ENCODE measurements around the gene PAX1. TPM values are rescaled to one million over a fixed set of nuclear protein-coding genes. Genes with fewer than 3 reads are reported as not detected.

The PAX1 gene
- total and polyA plus RNA-seq, 2 of the 8 experiments (the other 6 are each of a cell fraction or from before 2014, with no cell fraction given), result not detected

DNA sequence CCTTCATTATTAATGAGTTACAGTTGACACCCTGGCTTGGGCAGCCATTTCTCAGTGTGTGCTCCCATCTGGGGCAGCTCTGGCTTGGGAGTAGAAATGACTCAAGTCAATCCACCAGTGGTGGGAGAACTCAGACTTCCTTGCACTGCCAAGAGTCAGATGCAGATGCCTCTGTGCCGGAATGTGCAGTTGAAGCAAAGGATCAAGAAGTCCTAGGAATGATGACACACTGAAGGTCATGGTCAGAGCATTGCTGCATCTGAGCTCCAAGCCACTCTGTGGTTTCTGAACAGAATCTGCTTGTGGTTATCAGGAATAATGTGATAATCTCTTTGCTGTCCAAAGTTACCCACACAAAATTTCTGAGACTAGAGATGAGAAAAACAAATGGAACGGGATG is 19.5 kb upstream of the PAX1 start:
- CTCF ChIA-PET (ENCODE audit: partially characterized antibody), result interaction anchor here (0.7 to 9.0 kb wide), 9 partner anchors 9 to 155 kb away, joined by 3 to 77 read pairs (median 4); no protein-coding TSS in a partner anchor
- no peak overlapping the region for H4K91ac ChIP-seq (replicated peaks; ENCODE audit: insufficient read length, low read length)
- FAIRE-seq, result no peak

More for the DNA sequence above, 19.5 kb upstream of the PAX1 start:
- H3K79me2 ChIP-seq (ENCODE audit: control insufficient read depth in 1 of 2, insufficient read depth in 2 of 2, low read length in 2 of 2), result no peaks in the 10 kb centered on the region
- H3K79me1 ChIP-seq (ENCODE audit: low read depth, low read length), result no peaks in the 10 kb centered on the region
- no peaks in the 10 kb centered on the region for H4K20me1 ChIP-seq (replicated peaks in 1 of 2; ENCODE audit: control insufficient read depth in 1 of 2, insufficient read depth in 2 of 2, low read length in 2 of 2)
- H3K14ac ChIP-seq (ENCODE audit: insufficient read length), result no peak overlapping the region
- no peak overlapping the region for H4K5ac ChIP-seq (ENCODE audit: insufficient read length, low read depth, low read length)
- no peak overlapping the region for H3K18ac ChIP-seq (ENCODE audit: extremely low read depth, low read length)
- H3K23me2 ChIP-seq (ENCODE audit: low read depth, low read length), result no peaks in the 10 kb centered on the region
- 98% methylated on average over 2 of the region's 2 CpGs; no CpG with 5 or more reads in 1 of the 2 experiments for WGBS, 2 experiments (ENCODE audit: extremely low coverage in 1 of 2, insufficient coverage in 1 of 2, insufficient read length in 1 of 2, insufficient replicate concordance in 2 of 2, low coverage in 1 of 2, low lambda C conversion rate in 2 of 2, missing lambda C conversion rate in 1 of 2)
- TF ChIP-seq JUND (IDR thresholded peaks at IDR 0.05; ENCODE audit: low read length), result no peak
- no peak for TF ChIP-seq SIRT6 (IDR thresholded peaks at IDR 0.05; ENCODE audit: low read length)
- no peak for TF ChIP-seq CREB1 (IDR thresholded peaks at IDR 0.05)
- no peak for TF ChIP-seq NANOG (IDR thresholded peaks at IDR 0.05; ENCODE audit: insufficient read depth, low read depth, low read length, poor library complexity, severe bottlenecking)
- no peak for TF ChIP-seq CHD1 (IDR thresholded peaks at IDR 0.05; ENCODE audit: low read depth, low read length)
- TF ChIP-seq, protein P1, sequence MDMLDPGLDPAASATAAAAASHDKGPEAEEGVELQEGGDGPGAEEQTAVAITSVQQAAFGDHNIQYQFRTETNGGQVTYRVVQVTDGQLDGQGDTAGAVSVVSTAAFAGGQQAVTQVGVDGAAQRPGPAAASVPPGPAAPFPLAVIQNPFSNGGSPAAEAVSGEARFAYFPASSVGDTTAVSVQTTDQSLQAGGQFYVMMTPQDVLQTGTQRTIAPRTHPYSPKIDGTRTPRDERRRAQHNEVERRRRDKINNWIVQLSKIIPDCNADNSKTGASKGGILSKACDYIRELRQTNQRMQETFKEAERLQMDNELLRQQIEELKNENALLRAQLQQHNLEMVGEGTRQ (IDR thresholded peaks at IDR 0.05; ENCODE audit: low read length), result no peak
- H3K36me3 ChIP-seq (ENCODE audit: control insufficient read depth in 2 of 4, insufficient read depth in 4 of 4, low read length in 3 of 4), result no peaks in the 10 kb centered on the region
- no peak overlapping the region for H2AK5ac ChIP-seq (ENCODE audit: low read depth, low read length)
- no peak overlapping the region for H2BK5ac ChIP-seq (ENCODE audit: low read depth, low read length)
- no peak overlapping the region for H2BK15ac ChIP-seq (ENCODE audit: low read length)
- no peak overlapping the region for H3K27ac ChIP-seq (ENCODE audit: low read depth, low read length)
- no peak overlapping the region for H2BK120ac ChIP-seq (replicated peaks; ENCODE audit: low read depth, low read length)
- H3K4me2 ChIP-seq (ENCODE audit: insufficient read depth in 1 of 2, low read depth in 2 of 2, low read length in 2 of 2), result no peak overlapping the region
- no peak overlapping the region for H3K56ac ChIP-seq (replicated peaks; ENCODE audit: insufficient read length, low read depth, low read length)
- DNase-seq (ENCODE audit: low read depth in 1 of 2, low spot score in 2 of 2), result no peak
- no peak overlapping the region for H3K23ac ChIP-seq (ENCODE audit: insufficient read length)
- H2AFZ ChIP-seq (ENCODE audit: low read length), result no peak overlapping the region
- POLR2A ChIA-PET (ENCODE audit: partially characterized antibody), result no interaction called here
- H3K27me3 ChIP-seq (replicated peaks in 1 of 4; ENCODE audit: control insufficient read depth in 3 of 4, extremely low read depth in 1 of 4, insufficient read depth in 3 of 4, low read length in 3 of 4), result no peaks in the 10 kb centered on the region; a peak in 1 of 7 replicates
- H4K8ac ChIP-seq (ENCODE audit: extremely low read depth, insufficient read depth, low read length), result no peak overlapping the region
- no peak overlapping the region for H2BK20ac ChIP-seq (ENCODE audit: low read length)
- H3K9me3 ChIP-seq (ENCODE audit: insufficient read depth in 2 of 2, low read depth in 1 of 2, low read length in 1 of 2), result no peaks in the 10 kb centered on the region
- H3K9ac ChIP-seq (replicated peaks in 1 of 4; ENCODE audit: extremely low read depth in 1 of 4, low read depth in 3 of 4, low read length in 3 of 4), result no peak overlapping the region
- no peaks in the 10 kb centered on the region for H3K4me1 ChIP-seq (replicated peaks in 1 of 4; ENCODE audit: control insufficient read depth in 3 of 4, insufficient read depth in 4 of 4, low read length in 3 of 4)
- no peak overlapping the region for H3K4ac ChIP-seq (replicated peaks; ENCODE audit: insufficient read length, low read depth, low read length)
- no peak overlapping the region for H3K4me3 ChIP-seq (ENCODE audit: extremely low read depth in 1 of 4, insufficient read depth in 2 of 4, low read depth in 3 of 4, low read length in 4 of 4)
- no peak overlapping the region for H2BK12ac ChIP-seq (ENCODE audit: low read depth, low read length)
